Epidermal melanocyte (primary cell): ENCODE data around the gene AGPAT4.
"Not testable (repeated sequence)": the region's sequence is repeated elsewhere in the genome, so short reads cannot be mapped to it uniquely, and the experiment has no call there.

Experiments used
- DNase-seq: peaks from one replicate; pipeline ENCODE4 v3.0.0; 2011; ENCODE audit warnings: low spot score; ENCODE audit not compliant: insufficient read length

The AGPAT4 gene

DNA sequence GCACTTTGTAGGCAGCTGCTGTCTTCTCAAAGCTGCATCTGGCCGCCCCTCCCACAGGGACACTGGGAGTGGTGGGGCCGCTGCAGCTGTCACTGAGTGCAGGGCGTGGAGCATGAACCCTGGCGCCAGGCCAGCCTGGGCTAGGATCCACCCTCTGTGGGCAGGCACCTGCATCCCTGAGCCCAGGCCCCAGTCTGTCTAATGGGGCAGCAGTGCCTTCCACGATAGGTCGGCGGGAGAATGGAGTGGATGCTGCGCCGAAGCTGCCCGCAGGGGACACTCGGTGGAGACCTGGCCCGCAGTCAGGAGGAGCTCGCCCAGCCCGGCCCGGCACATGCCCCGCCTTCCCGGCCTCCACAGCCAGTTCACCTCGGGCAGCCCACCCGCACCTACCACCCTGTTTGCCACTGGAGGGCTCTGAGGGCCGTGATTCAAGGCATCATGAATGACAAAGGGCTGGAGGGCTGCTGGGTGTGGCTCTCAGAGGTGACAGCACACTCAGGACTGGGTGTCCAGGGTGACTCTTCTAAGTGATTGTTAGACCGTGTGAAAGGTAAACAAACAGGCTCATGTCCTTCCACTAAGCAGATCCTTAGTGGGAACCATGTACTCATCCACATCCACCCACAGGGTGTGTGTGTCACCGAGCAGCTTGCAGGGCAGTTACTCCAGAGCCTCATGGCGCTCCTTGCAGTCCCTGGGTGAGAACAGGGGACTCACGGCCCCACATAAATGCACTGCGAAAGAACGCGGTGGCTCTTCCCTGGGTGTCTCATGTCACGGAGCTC lies 133.9 kb downstream of the AGPAT4 start:
- DNase-seq: no peak

DNA sequence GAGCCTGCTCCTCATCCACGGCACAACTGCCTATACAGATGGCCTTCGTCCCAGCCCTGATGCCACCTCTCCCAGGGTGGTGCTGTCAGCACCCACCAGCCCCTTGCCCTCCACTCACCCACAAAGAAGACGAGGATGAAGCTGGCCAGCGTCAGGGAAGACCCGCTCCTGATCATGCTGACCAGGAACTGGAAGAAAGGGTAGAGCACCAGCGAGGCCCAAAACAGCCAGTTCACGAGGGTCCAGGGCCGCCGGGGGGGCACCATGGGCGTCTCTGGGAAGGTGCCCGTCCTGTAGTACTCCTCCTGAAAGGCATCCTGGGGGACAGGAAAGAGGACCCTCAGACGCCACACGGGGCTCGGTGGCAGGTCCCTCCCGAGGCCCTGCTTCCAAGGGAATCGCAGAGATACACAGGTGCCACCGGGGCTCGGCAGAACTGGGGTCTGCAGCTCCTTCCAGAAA lies 134.5 kb downstream of the AGPAT4 start:
- DNase-seq: no peak

DNA sequence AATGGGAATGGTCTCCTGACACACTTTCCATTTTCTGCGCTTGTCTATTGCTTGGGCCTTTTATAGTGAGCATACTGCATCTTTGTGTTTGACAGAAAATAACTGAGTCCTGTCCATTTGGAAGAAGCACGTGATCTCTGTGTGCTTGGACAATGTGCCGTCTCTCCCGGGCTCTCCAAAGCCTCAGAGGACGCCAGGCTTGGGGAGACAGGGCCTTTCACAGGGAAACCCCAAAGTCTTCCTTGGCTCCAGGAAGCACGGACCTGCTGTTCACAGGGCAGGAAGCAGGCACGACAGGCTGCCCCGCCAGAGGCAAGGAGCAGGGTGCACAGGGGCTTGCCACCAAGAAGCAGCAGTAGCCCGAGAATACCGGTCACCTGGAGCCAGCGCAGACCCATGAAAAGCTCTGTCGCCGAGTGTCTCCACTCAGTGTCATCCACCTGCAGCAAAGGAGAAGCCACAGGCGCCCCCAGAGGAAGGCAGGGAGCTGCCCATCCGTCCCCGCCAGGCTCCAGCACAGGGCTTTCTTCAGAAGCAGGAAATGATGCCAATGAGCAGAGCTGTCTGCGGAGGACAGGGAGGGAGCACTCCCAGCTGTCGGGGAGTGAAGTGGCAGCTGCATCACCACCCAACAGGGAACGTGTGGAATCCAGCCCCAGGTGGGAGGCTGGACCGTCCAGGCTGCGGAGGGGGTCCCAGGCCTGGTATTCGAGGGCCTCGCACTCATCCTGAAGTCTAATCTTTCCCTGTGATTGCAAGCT lies 135.1 kb downstream of the AGPAT4 start:
- no peak for DNase-seq

DNA sequence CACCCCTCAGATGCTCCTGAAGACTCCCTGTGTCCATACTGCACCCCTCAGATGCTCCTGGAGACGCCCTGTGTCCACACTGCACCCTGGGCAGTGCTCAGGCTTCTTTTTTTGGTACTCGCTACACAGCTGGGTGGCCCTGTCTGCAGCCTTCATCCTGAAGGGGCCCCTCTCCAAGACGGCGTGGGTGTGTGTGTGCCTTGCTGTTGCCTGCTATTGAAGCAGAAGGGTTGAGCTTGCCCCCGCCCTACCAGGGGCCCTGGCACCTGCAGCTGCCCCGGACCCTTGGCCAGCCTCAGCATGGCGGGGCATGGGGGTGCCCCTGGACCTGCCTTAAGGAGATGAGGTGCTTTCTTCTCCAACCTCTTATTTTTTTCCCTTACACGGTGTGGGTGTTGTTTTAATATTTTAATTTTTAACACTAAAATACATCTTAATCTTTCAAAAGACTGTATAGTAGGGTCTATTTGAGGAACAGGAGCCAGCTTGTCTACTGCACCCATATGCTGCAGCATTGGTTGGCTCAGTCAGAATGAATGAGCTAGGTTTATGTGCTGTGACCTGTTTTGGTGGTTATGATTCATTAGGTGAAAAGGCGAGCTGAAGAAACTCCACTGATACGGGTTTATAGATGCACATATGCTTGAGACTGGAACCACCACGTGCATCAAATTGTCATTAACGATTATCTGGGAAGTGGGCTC lies 135.9 kb downstream of the AGPAT4 start:
- no peak for DNase-seq

DNA sequence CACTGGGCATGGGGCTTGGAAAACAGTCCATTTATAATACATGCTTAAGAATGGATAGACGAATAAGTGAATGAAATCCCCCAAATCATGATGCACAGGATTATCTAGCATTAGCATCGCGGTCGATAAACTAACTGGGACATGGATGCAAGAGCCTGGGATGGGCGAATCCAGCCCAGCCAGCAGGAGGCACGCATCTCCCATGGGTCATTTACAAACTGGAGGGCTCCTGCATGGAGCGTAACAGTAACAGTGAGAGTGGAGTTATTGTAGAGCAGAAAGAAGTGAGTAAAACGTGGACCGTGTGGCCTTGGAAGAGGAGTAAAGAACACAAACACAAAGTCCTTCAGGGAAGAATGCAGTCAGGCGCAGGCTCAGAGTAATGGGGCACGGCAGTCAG lies 136.5 kb downstream of the AGPAT4 start:
- DNase-seq: no peak

DNA sequence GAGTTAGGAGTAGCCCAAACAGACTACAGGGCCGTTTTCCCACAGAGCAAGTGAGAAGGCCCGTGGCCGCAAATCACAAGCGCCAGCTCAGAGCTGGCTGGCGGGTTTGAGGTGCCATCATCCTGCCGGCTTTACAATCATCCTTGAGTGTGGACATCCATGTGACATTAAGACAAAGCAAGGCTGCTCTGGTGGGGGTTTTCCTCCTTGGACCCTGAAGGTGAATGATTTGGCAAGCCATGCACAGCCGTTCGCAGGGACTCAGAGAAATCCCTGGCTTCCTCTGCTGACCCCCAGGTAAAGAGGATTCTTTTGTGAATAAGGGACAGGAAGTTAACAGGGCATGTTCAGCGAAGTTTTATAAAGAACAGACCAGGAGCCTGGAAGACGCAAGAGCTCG lies 137.2 kb downstream of the AGPAT4 start:
- DNase-seq: no peak

DNA sequence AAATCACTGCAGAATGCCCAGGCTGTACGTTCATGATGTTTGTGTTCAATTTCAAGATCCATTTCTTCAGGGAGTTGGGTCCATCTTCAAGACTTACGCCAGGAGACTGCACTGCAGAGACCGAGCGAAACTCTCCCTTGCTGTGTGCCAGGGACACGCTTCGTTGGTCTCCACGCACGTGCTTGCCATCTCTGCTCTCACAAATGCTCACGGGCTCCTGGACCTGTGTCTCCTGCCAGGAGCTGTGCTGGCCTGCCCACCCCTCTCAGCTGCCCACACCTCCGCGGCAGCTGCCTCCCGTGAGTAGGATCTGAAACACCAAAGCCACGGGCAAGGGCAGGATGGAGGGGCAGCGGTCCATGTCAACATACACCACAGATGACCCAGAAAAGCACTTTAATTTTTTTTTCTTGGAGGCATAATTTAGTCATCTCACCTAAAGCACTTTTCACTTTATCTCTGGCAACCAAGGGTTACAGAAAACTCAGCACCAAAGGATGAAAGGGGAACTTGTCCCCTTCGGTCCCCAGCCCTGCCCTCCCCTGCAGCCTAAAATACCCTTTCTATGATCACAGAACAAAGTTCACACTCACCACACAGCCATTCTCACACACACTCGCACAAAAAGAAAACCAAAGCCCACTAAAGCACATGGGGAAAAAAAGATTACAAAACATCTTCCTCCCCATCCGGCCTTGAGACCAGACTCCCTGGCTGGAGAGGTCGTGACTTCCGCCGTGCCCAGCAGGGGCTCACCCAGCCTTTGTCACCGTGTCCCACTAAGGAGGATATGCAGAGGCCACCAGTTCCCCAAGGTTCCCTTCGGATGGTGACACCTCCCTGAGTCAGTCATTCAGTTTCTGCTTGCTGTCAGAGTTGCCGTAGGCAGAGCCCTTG lies 137.9 kb downstream of the AGPAT4 start:
- DNase-seq: no peak

DNA sequence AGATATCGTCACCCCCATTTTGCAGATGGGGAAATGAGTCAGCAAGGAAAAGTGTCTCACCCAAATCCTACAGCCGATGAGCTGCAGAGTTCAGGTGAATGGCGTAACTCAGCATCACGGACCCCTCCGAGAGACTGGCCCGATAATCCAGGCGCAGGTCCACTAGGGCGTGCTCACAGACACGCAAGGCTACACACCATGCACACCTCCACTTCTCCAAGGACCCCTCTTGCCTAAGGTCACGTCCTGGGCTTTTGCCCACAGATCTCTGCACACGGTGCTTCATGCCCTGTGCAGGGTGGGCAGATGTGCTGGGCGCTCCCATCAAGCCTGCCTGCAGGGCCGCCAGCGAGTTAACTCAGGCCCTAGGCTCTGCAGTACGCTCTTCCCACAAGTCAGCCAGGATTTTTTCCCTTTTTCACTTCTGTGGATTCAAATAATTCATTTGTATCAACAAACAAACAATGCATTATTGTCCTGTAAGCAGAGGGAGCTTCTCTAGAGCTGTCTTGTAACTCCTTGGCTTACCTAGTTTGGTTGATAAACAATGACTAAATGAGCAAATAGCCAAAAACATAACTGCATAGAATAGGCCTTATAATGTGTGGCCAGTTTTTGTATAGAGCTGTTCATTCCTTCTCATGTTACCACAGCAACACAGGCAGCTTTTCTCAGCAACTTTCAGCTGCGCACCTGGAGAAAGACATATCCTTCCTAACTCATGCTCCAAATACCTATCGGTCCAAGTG lies 139.1 kb downstream of the AGPAT4 start:
- no peak for DNase-seq

DNA sequence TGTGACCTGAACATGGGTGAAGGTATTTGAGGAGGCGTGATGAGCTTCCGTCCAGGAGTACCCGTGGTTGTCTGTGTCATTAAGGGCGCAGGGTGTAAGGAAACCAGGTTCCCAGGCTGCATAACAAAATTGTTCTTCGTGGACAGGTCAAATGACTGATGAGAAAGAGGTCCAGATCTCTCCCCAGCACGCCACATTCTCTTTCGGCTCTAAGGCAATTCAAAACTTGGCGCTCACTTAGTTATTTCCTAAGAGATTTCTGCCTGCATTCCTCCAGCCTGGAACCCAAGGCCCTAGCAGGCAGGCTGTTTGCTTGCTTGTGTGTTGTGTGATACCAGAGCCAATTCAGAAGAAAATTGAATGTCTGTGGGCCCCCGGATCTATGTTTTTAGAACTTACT lies 139.9 kb downstream of the AGPAT4 start:
- no peak for DNase-seq

DNA sequence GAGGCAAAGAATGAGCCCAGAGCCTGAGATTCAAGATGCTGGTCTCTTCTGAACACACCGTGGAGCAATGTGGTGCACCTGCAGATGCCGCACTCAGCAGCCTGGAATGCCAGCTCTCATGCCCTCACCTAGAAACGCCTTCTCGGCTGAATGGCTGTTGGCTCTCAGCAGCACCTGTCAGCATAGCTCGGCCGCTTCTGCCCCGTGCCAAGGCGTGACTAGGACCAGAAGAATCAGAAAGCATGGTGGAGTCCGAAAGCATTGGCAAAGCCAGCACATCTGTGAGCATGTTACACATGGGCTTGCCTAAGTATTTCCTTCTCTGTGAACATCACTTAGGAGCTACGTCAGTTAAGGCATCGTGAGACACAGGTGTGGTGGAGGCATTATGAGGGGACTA lies 141.5 kb downstream of the AGPAT4 start:
- DNase-seq: no peak

DNA sequence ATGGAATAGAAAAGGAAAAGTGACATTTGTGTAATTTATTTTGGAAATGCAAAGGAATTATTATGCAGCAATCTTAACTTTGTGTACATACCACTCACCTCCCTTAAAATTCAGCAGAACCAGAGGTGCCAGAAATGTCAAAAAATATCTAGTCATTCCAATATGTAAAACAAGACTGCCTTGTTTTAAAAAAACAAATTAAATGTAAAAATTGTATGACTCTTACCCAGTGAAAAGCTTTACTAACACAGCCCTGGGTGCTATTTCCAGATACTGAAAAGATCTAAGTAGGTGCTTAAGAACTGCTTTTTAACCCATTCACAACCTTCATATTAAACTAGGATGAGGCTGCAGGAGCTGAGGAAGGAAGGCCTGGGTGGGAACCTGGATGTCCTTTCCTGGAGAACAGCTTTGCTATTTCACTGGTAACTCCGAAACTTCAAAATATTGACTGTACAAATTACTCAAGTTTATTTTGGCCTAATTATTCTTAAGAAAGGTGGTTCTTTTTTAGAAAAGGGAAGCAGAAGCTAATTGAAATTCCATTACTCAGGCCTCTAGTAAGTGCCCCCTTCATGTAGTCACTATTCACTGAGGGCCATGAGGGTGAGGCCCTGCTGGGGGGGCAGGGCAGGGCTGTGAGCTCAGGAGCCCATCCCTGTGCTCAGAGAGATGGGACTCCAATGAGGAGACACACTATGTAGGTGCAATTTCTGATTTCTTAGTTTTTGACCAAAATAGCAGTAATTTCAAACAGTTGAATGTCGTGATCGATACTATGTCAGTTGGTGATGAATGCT lies 142.7 kb downstream of the AGPAT4 start:
- no peak for DNase-seq

DNA sequence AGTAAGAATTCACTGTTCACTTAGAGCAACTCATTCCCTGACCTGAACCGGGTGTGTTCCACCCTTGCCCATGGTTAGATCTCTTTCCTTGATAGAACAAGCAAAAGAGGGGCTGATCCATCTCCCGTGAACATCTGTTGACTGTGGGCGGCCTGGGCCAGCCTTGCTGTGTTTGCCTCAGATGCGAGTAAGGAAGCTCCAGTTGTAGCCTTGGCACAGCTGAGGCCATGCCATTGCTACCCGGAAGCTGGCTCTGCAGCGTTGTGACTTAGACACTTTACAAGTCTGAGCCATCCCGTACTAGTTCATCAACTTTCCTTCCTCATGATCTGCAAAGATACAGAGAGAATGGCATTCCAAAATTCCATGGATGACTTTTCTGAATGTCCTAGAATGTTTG lies 143.3 kb downstream of the AGPAT4 start:
- DNase-seq: no peak

DNA sequence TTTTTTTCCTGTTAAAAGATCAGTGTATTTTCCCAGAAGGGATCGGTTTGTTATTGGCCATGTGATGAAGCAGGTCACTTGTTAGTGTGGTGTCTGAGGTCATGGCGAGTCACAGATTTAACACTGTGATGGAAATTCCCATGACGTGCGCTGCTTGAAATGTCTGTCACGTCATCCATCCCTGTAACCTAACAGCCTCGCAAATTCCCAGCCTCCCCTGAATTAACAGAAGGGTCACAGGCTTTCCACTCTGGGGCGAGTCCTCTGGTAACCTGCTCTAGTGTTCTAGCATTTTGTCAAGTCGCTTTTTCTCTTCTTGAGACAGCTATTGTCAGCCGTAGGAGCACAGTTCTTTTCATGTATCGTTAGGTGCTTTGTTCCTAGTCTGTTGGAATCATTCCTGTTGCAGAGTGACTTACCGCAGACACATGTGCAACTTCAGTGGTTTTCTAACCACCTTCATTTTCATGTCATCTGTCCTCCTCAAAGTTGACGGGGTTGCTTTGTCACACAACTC lies 145.1 kb downstream of the AGPAT4 start:
- no peak for DNase-seq

DNA sequence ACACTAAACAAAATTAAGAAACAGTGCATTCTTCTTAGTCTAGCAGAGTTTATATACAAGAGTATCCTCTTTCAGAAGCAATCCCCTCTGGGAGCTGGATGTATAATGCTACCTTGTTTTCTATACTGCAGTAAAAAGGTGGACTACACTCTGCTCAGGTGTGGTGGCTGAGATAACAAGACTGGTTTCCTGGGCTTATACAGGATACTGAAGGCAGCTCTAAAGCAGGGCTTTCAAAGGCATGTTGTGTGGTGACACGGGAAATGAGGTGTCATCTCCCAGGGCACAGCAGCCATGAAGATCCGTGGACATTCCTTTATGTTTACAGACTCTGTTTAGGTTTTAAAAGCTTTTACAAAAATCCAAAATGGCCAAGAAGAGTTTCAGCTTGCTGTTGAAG lies 145.6 kb downstream of the AGPAT4 start:
- no peak for DNase-seq

DNA sequence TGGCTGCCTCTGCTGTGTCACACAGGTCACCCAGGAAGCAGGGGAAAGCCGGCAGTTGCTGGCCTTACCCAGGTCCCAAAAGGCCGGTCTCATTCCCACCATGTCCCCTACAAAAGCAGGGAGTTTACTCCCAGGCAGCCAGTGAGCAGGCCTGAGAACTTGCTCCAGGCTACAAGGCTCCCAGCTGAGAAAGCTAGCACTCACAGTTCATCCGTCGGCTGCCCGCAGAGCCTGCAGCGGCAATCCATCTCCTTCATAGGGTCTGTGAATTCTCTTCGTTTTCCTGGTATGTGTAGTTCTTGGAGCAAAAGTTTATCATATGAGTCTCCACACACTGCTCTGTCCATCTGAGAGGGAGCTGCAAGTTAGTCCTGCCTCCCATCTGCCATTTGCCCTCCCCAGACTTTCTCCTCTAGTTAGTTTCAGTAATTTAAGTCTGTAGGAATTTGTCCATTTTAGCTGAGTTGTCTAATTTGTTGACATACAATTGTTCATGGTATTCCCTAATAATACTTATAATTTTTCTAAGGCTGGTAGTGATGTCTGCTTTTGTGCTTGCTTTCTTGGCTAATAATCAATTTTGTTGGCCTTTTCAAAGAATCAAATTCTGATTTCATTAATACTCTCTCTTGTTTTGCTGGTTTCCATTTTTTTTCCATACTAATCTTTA lies 146.7 kb downstream of the AGPAT4 start:
- no peak for DNase-seq

DNA sequence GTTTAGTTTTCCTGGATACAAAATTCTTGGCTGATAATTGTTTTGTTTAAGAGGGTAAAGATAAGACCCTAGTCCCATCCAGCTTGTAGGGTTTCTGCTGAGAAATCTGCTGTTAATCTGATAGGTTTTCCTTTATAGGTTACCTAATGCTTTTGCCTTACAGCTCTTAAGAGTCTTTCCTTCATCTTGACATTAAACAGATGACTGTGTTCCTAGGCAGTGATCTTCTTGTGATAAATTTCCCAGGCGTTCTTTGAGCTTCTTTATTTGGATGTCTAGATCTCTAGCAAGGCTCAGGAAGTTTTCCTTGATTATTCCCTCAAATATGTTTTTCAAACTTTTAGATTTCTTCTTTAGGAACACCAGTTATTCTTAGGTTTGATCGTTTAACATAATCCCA lies 148.3 kb downstream of the AGPAT4 start:
- DNase-seq: no peak

DNA sequence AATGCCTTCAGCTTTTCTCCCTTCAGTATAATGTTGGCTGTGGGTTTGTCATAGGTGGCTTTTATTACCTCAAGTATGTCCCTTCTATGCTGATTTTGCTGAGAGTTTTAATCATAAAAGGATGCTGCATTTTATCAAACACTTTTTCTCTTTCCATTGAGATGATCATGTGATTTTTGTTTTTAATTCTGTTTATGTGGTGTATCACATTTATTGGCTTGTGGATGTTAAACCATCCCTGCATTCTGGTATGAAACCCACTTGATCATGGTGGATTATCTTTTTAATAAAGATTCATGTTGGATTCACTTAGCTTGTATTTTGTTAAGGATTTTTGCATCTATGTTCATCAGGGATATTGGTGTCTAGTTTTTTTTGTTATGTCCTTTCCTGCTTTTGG lies 150.5 kb downstream of the AGPAT4 start:
- DNase-seq: not testable (repeated sequence)

DNA sequence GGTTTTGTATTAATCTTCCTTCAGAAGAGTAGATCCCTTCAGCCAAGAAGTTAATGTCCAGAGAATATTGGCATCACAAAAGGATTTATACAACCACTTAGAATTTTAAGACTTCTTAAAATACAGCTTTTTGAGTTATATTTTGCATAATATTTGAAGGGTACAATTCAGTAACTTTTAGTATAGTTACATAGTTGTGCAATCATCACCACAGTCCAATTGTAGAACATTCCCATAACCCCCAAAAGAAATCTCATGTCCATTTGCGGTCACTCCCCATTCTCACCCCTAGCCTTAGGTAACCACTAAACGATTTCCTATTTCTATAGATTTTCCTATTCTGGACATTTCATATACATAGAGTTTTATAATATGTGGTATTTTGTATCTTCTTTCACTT lies 155.9 kb downstream of the AGPAT4 start:
- DNase-seq: no peak

DNA sequence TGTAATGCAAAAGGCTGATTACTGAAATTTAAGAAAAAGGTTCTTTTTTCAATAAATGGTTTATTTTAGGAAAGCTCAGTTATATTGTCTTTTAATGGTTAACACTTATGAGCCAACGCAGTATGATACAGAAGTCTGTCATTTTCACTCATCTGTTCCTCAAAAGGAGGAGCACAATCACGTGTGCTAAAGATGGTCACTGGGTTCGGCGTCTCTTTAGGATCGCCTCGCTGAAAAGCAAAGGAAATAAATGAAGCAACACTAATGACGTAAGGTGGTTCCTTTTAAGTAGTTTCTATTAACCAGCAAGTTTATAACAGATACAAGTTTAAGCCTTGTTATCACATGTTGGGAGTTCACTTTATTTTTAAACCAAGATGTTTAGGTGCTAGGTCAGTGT lies 156.6 kb downstream of the AGPAT4 start:
- no peak for DNase-seq
